Glomerular visceral epithelial cell (primary cell): ENCODE data around the gene SLC25A23.

Source experiments
- DNase-seq: peaks from one replicate; pipeline ENCODE4 v3.0.0-alpha.2; 2016; ENCODE audit errors: extremely low spot score

SLC25A23 gene

GRCh38 chr19:6481541-6482342 lies 22.1 kb upstream of the SLC25A23 start, which contains the start of gene DENND1C:
DENND1C (minus strand) TSS chr19:6481787; CDS start chr19:6481695, 92 bp downstream.
- DNase-seq: no peak

- DNase-seq: no peak
These were observed 21.3 kb upstream of the SLC25A23 start for GRCh38 chr19:6480848-6481415.

GRCh38 chr19:6479836-6480398 lies 20.3 kb upstream of the SLC25A23 start:
- no peak for DNase-seq

- DNase-seq: no peak
These were observed 19.2 kb upstream of the SLC25A23 start for GRCh38 chr19:6478815-6479214.

GRCh38 chr19:6476896-6477431 lies 17.4 kb upstream of the SLC25A23 start:
- no peak for DNase-seq

GRCh38 chr19:6476155-6476895 lies 16.7 kb upstream of the SLC25A23 start:
- peak; percentile 48 for DNase-seq

GRCh38 chr19:6475321-6476108 lies 15.9 kb upstream of the SLC25A23 start:
- no peak for DNase-seq

GRCh38 chr19:6473647-6474046 lies 14.1 kb upstream of the SLC25A23 start:
- no peak for DNase-seq

GRCh38 chr19:6472713-6473112 lies 13.1 kb upstream of the SLC25A23 start:
- no peak for DNase-seq

- DNase-seq: no peak
These were observed 11.5 kb upstream of the SLC25A23 start for GRCh38 chr19:6471076-6471475.

GRCh38 chr19:6470173-6470572 lies 10.6 kb upstream of the SLC25A23 start:
- no peak for DNase-seq

GRCh38 chr19:6467384-6467783 lies 7.8 kb upstream of the SLC25A23 start:
- no peak for DNase-seq

- DNase-seq: no peak
These were observed 7.1 kb upstream of the SLC25A23 start for GRCh38 chr19:6466526-6467248.

- DNase-seq: no peak
These were observed 6.1 kb upstream of the SLC25A23 start for GRCh38 chr19:6465663-6466062.

GRCh38 chr19:6465006-6465405 lies 5.4 kb upstream of the SLC25A23 start:
- DNase-seq: peak; percentile 21

GRCh38 chr19:6464070-6464873 lies 4.7 kb upstream of the SLC25A23 start, which contains the start of gene CRB3:
CRB3 (plus strand) TSS chr19:6464271; CDS start chr19:6464702, 431 bp downstream.
- peak; percentile 65 for DNase-seq

- peak; percentile 98 for DNase-seq
These were observed 700 bp upstream of the SLC25A23 start for GRCh38 chr19:6460099-6460884.

GRCh38 chr19:6458695-6459261 lies 814 bp downstream of the SLC25A23 start:
- DNase-seq: no peak
